H1 (cell line): ENCODE data around the gene KAT2A. TPM values are rescaled to one million over a fixed set of nuclear protein-coding genes. Genes with fewer than 3 reads are reported as not detected.

Experiments used
- GTF2F1 ChIP-seq: IDR thresholded peaks from 2 replicates; pipeline ENCODE4 v1.6.1; 2012; ENCODE audit warnings: low read depth, low read length, improper control_type of control experiment, borderline replicate concordance
- polyA plus RNA-seq, 7 experiments: library from polyadenylated mRNA; depleted of rRNA in 3 of 7; stranded (reverse) in 5 of 7; unstranded in 2 of 7; fragments of >200 nt in 5 of 7; fragments of 200-250 nt in 2 of 7; gene quantifications; 1 replicate in 5 of 7; 2 replicates in 1 of 7; 4 replicates in 1 of 7; pipeline versions ENCODE4 v1.2.1 to v1.2.3, GENCODE V29; 2011 to 2013; ENCODE audit warnings: missing spikeins in 2 of 7, mixed read lengths in 2 of 7
- total RNA-seq: library from RNA; stranded (reverse); fragmentation: NEBNext Ultra II Directional; extraction: Animal tissue kit (Norgen Biotek cat#: 25700); gene quantifications from 2 replicates; pipeline ENCODE4 v1.2.1, GENCODE V29; 2021
- TF ChIP-seq, protein P1 (sequence below): fragments of 300-600 bp; sonication (generic); IDR thresholded peaks from 2 replicates; pipeline ENCODE4 v1.7.1; 2012; ENCODE audit warnings: low read length, moderate library complexity, mild to moderate bottlenecking, inconsistent platforms; ENCODE audit not compliant: insufficient replicate concordance

Gene KAT2A
- total and polyA plus RNA-seq, 2 of the 8 experiments (the other 6 are each of a cell fraction or from before 2014, with no cell fraction given), result 34.2 to 40.1 TPM

DNA sequence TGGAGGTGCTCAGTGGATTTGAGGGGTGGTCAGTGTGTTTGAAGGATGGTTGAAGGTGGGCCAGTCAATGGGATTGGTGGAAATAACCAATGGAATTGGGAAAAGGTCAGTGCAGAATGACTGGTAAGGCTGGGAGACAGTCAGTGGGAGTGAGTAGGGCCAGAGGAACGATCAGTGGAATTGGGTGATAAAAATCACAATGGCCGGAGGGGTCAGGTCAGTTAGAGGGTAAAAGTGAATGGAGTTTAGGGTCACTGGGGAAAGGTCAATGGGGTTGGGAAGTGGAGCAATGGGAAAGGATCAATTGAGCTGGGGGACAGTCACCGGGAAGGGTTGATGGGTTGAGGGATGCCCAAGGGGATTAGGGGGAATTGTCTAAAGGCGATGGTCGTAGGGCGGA lies 44.6 kb upstream of the KAT2A start (continued):
- TF ChIP-seq GTF2F1, result no peak
- TF ChIP-seq, protein P1, sequence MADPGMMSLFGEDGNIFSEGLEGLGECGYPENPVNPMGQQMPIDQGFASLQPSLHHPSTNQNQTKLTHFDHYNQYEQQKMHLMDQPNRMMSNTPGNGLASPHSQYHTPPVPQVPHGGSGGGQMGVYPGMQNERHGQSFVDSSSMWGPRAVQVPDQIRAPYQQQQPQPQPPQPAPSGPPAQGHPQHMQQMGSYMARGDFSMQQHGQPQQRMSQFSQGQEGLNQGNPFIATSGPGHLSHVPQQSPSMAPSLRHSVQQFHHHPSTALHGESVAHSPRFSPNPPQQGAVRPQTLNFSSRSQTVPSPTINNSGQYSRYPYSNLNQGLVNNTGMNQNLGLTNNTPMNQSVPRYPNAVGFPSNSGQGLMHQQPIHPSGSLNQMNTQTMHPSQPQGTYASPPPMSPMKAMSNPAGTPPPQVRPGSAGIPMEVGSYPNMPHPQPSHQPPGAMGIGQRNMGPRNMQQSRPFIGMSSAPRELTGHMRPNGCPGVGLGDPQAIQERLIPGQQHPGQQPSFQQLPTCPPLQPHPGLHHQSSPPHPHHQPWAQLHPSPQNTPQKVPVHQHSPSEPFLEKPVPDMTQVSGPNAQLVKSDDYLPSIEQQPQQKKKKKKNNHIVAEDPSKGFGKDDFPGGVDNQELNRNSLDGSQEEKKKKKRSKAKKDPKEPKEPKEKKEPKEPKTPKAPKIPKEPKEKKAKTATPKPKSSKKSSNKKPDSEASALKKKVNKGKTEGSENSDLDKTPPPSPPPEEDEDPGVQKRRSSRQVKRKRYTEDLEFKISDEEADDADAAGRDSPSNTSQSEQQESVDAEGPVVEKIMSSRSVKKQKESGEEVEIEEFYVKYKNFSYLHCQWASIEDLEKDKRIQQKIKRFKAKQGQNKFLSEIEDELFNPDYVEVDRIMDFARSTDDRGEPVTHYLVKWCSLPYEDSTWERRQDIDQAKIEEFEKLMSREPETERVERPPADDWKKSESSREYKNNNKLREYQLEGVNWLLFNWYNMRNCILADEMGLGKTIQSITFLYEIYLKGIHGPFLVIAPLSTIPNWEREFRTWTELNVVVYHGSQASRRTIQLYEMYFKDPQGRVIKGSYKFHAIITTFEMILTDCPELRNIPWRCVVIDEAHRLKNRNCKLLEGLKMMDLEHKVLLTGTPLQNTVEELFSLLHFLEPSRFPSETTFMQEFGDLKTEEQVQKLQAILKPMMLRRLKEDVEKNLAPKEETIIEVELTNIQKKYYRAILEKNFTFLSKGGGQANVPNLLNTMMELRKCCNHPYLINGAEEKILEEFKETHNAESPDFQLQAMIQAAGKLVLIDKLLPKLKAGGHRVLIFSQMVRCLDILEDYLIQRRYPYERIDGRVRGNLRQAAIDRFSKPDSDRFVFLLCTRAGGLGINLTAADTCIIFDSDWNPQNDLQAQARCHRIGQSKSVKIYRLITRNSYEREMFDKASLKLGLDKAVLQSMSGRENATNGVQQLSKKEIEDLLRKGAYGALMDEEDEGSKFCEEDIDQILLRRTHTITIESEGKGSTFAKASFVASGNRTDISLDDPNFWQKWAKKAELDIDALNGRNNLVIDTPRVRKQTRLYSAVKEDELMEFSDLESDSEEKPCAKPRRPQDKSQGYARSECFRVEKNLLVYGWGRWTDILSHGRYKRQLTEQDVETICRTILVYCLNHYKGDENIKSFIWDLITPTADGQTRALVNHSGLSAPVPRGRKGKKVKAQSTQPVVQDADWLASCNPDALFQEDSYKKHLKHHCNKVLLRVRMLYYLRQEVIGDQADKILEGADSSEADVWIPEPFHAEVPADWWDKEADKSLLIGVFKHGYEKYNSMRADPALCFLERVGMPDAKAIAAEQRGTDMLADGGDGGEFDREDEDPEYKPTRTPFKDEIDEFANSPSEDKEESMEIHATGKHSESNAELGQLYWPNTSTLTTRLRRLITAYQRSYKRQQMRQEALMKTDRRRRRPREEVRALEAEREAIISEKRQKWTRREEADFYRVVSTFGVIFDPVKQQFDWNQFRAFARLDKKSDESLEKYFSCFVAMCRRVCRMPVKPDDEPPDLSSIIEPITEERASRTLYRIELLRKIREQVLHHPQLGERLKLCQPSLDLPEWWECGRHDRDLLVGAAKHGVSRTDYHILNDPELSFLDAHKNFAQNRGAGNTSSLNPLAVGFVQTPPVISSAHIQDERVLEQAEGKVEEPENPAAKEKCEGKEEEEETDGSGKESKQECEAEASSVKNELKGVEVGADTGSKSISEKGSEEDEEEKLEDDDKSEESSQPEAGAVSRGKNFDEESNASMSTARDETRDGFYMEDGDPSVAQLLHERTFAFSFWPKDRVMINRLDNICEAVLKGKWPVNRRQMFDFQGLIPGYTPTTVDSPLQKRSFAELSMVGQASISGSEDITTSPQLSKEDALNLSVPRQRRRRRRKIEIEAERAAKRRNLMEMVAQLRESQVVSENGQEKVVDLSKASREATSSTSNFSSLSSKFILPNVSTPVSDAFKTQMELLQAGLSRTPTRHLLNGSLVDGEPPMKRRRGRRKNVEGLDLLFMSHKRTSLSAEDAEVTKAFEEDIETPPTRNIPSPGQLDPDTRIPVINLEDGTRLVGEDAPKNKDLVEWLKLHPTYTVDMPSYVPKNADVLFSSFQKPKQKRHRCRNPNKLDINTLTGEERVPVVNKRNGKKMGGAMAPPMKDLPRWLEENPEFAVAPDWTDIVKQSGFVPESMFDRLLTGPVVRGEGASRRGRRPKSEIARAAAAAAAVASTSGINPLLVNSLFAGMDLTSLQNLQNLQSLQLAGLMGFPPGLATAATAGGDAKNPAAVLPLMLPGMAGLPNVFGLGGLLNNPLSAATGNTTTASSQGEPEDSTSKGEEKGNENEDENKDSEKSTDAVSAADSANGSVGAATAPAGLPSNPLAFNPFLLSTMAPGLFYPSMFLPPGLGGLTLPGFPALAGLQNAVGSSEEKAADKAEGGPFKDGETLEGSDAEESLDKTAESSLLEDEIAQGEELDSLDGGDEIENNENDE, result no peak
